ENCODE results near the gene CEBPA. TPM values are rescaled to one million over a fixed set of nuclear protein-coding genes. Genes with fewer than 3 reads are reported as not detected.
A peak's percentile ranks its signal among the peaks of the same experiment; 100 is the strongest.

The CEBPA gene
- total RNA-seq, 1 donor from 2014 or later = 14.9 TPM

- intact Hi-C loops (cut with DNase I) = loop anchor here (1.0 to 10.0 kb wide), 4 partner anchors 71 to 330 kb away; partner anchors contain the start of genes CEBPG, CEP89 and FAAP24
- H3K4me3 ChIP-seq = peak overlapping the region; percentile 84 to 88
Measured at GRCh38 chr19:33301900-33302174, 497 bp downstream of the CEBPA start.

GRCh38 chr19:33301144-33301899 is 1.0 kb downstream of the CEBPA start:
- Histone ChIP-seq H3K9me3 (no peaks in the 10 kb centered on the region), H3K27ac (no peak overlapping the region), H3K4me3 (peak overlapping the region; percentile 84 to 88), H3K36me3 (no peaks in the 10 kb centered on the region), H3K4me1 (peaks cover 10 to 16% of the 10 kb centered on the region in 2 donors), H3K27me3 (peaks cover 4% of the 10 kb centered on the region)
- peak in 1 of 2 donors; percentile 67 for DNase-seq (ENCODE audit: low spot score in 2 of 2)
- TF ChIP-seq, protein P1, sequence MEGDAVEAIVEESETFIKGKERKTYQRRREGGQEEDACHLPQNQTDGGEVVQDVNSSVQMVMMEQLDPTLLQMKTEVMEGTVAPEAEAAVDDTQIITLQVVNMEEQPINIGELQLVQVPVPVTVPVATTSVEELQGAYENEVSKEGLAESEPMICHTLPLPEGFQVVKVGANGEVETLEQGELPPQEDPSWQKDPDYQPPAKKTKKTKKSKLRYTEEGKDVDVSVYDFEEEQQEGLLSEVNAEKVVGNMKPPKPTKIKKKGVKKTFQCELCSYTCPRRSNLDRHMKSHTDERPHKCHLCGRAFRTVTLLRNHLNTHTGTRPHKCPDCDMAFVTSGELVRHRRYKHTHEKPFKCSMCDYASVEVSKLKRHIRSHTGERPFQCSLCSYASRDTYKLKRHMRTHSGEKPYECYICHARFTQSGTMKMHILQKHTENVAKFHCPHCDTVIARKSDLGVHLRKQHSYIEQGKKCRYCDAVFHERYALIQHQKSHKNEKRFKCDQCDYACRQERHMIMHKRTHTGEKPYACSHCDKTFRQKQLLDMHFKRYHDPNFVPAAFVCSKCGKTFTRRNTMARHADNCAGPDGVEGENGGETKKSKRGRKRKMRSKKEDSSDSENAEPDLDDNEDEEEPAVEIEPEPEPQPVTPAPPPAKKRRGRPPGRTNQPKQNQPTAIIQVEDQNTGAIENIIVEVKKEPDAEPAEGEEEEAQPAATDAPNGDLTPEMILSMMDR (IDR thresholded peaks at IDR 0.05) = no peak
- intact Hi-C loops (cut with DNase I) = loop anchor here (5.0 to 10.0 kb wide), 3 partner anchors 91 to 329 kb away; partner anchors contain the start of genes CEP89 and FAAP24

More at GRCh38 chr19:33301900-33302174, 497 bp downstream of the CEBPA start:
- peak overlapping the region in 1 of 2 donors; percentile 46 for H3K27ac ChIP-seq
- no peaks in the 10 kb centered on the region for H3K36me3 ChIP-seq
- H3K9me3 ChIP-seq = no peaks in the 10 kb centered on the region
- TF ChIP-seq, protein P1 (IDR thresholded peaks at IDR 0.05) = no peak
- peaks cover 10 to 16% of the 10 kb centered on the region in 2 donors for H3K4me1 ChIP-seq
- H3K27me3 ChIP-seq = peaks cover 4% of the 10 kb centered on the region
- no peak for DNase-seq (ENCODE audit: low spot score in 2 of 2)

GRCh38 chr19:33300894-33301143 is 1.5 kb downstream of the CEBPA start:
- TF ChIP-seq, protein P1 (IDR thresholded peaks at IDR 0.05) = no peak
- H3K4me3 ChIP-seq = peak overlapping the region; percentile 84 to 88
- H3K36me3 ChIP-seq = no peaks in the 10 kb centered on the region
- H3K27ac ChIP-seq = no peak overlapping the region
- DNase-seq (ENCODE audit: low spot score in 2 of 2) = peak in 1 of 2 donors; percentile 45
- peaks cover 4% of the 10 kb centered on the region for H3K27me3 ChIP-seq
- no peaks in the 10 kb centered on the region for H3K9me3 ChIP-seq
- intact Hi-C loops (cut with DNase I) = loop anchor here (5.0 to 10.0 kb wide), 3 partner anchors 91 to 329 kb away; partner anchors contain the start of genes CEP89 and FAAP24
- H3K4me1 ChIP-seq = peaks cover 10 to 16% of the 10 kb centered on the region in 2 donors

DNA sequence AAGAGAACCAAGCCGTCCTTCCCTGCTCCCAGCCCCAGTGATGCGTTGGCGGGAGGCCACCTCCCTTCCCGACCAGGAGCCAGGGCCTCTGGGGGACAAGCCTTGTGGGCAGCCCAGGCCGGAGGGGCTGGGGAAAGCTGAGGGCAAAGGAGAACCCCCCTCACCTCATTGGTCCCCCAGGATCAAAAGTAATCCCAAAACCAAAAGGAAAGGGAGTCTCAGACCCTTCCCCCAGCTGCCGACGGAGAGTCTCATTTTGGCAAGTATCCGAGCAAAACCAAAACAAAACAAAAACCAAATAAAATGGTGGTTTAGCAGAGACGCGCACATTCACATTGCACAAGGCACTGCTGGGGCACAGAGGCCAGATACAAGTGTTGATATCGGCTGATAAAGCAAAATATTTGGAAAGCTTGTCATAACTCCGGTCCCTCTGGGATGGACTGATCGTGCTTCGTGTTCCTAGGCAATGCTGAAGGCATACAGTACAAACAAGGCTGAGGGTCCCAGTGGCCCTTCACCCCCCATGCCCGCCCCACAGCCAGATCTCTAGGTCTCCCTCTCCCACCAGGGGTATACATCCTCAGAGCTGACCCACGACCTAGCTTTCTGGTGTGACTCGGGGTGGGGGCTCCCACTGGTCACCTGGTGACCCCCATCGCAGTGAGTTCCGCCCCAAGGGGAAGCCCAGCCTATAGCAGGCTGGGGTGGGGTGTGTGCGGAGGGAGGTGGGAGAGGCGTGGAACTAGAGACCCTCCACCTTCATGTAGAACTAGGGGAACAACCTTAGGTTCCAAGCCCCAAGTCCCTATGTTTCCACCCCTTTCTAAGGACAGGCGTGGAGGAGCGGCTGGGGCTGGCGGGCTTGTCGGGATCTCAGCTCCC is 2.1 kb downstream of the CEBPA start:
- peaks cover 10 to 16% of the 10 kb centered on the region in 2 donors for H3K4me1 ChIP-seq
- intact Hi-C loops (cut with DNase I) = loop anchor here (5.0 to 10.0 kb wide), 3 partner anchors 92 to 328 kb away; partner anchors contain the start of genes CEP89 and FAAP24
- TF ChIP-seq, protein P1 (IDR thresholded peaks at IDR 0.05) = no peak
- no peaks in the 10 kb centered on the region for H3K36me3 ChIP-seq
- peak in 1 of 2 donors; percentile 65 for DNase-seq (ENCODE audit: low spot score in 2 of 2)
- H3K27ac ChIP-seq = no peak overlapping the region
- peak overlapping the region; percentile 84 to 88 for H3K4me3 ChIP-seq
- no peaks in the 10 kb centered on the region for H3K9me3 ChIP-seq
- H3K27me3 ChIP-seq = peaks cover 4% of the 10 kb centered on the region

- Histone ChIP-seq H3K27ac (no peak overlapping the region), H3K36me3 (no peaks in the 10 kb centered on the region), H3K27me3 (peaks cover 4% of the 10 kb centered on the region), H3K9me3 (no peaks in the 10 kb centered on the region), H3K4me1 (peaks cover 10 to 11% of the 10 kb centered on the region in 2 donors), H3K4me3 (no peak overlapping the region)
- no peak for DNase-seq (ENCODE audit: low spot score in 2 of 2)
- TF ChIP-seq, protein P1 (IDR thresholded peaks at IDR 0.05) = no peak
- intact Hi-C loops (cut with DNase I) = no loop called here
Measured at GRCh38 chr19:33299051-33299688, 3.2 kb downstream of the CEBPA start.

Measured in ascending aorta (tissue), 2 donors.